Epidermal melanocyte (primary cell): ENCODE data around the gene POFUT2.

Experiments used
- DNase-seq: peaks from one replicate; pipeline ENCODE4 v3.0.0; 2011; ENCODE audit warnings: low spot score; ENCODE audit not compliant: insufficient read length

Gene POFUT2

DNA sequence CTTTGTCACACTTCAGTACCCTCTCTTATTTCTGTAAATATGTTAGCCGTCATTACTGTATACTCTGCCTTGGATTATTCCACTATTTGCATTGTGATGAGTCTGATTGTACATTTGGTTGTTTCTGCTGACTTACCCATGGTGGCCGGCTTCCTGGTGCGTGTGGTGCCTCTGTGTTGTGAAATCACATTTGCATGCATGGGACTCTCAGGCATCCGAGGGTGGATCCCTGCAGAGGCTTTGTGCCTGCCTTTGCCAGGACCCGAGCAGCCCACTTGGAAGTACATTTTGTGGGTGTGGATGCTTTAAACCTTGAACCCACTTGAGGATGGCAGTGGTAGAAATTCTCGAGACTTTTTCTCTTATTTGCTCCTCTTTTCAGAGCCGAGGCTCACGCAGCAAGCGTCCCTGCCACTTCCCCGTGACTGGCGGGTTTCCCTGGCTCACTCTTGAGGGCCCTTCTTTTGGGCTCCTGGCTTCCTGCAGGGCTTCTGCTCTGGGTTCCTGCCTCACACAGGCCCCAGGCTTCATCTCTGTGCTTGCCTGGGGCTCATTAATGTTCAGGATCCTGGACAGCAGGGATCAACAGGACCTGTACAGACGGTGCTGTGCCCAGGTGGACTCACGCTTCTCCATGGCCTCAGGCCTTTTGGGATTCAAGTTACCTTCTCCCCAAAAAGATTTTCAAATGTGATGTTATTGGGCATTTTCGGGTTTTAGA is 36.6 kb downstream of the POFUT2 start:
- DNase-seq = no peak

DNA sequence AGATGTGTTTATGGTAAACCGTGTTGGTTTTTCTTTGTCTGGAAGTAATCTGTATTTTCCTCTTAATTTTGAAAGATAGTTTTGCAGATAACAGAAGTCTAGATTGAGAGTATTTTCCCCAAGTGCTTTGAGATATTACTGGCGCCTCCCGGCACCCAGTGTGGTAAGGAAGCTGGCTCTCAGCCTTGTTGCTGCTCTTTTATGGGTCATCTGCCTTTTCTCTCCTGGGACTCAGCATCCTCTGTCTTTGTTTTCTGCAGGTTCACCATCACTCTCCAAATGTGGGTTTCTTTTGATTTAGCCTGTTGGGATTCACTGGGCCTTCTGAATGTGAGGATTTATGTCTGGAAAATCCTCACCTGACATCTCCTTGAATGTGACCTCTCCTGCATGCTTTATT is 37.4 kb downstream of the POFUT2 start:
- no peak for DNase-seq

DNA sequence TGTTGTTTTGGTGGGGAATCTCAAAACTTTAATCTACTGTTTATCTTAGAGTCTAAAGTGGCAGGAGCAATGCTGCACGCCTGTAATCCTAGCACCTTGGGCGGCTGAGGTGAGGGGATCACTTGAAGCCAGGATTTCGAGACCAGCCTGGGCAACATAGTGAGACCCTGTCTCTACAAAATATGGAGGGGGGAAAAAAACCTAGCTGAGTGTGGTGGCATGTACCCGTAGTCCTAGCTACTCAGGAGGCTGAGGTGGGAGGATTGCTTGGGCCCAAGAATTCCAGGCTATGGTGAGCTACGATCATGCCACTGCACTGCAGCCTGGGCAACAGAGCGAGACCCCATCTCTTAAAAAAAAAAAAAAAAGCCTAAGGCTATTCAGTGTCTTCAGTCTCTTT is 38.1 kb downstream of the POFUT2 start:
- DNase-seq = no peak

DNA sequence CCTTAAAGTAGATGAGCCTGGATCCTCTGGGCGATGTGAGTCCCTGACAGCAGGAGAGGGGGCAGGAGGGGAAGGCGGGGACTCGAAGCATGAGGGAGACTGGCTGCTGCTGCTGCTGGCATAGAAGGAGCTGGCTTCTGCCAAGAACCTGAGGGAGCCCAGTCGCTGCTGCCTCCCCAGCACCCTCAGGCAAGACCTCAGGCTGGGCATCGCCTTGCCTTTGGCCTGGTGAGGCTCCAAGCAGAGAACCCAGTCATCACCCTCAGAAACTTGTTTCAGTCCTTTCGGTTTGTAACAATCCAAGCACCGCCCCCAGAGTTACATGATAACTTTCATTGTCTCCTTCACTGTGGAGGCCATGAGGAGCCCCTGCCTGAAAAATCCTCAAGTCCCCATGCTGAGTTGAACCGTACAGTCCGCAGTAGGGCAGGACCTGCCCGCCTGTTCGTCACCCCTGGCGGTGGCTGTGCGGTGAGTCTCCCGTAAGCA is 38.8 kb downstream of the POFUT2 start:
- no peak for DNase-seq

DNA sequence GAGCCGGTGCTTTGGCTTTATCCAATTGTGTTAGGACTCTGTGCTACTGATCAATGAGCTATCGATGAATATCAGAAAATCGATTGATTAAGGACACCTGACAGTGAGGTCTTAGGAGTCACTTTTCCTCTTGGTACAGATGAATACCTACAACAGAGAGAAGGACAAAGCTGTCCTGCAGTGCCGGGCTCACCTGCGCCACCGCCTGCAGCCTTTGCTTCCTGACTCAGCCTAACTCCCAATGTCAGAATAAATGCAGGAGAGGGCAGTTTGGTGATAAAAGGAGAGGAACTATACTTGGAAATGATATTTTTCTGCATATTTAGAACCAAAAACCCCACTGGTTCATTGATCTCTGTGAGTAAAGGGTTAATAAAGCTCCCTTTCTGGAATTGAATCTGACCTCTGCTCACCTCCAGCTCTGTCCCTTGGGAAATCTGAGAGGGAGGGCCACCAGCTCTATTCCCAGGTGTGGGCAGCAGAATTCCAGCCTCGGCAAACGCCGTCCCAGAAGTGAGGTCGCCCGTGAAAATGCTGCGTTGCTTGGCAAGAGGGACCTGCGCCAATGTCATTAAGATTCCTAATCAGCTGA is 39.3 kb downstream of the POFUT2 start:
- DNase-seq = no peak

DNA sequence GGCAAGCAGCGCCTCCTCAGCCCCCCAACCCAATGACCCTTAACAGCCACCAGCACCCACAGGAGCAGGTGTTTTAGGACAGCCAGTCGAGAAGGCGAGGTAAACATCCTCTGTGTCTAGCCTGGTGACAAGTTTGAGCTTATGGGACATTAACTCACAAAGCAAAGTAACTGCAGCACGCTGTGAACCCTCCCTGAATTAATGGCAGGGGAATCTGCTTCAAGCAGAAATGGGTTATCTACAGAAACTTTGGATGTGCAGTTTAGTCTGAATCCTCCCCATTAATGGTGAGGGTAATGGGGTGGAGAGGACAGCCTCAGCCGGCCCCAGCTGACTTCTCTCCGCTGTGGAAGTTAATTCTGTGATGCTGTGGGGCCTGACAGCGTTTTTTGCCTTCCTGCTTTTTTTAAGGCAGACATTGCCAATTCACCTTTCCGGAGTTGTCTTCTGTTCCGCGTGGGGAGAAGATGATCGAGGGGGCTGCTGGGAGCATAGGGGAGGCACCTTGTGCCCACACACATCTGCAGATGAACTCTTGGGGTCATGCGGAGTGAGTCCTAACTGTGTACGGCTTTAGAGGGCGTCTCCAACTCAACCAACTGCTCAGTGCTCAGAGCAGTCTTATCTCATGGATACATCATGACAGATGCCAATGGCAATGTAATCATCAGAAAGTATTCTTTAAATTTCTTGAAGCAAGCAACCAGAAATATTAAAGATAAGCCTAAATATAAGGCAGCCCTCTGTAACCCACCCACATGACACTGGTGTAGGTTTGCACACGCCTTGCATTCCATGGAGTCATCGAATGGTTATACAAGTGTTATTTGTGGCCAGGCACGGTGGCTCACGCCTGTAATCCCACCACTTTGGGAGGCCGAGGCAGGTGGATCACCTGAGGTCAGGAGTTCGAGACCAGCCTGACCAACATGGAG is 41.0 kb downstream of the POFUT2 start:
- DNase-seq = no peak

DNA sequence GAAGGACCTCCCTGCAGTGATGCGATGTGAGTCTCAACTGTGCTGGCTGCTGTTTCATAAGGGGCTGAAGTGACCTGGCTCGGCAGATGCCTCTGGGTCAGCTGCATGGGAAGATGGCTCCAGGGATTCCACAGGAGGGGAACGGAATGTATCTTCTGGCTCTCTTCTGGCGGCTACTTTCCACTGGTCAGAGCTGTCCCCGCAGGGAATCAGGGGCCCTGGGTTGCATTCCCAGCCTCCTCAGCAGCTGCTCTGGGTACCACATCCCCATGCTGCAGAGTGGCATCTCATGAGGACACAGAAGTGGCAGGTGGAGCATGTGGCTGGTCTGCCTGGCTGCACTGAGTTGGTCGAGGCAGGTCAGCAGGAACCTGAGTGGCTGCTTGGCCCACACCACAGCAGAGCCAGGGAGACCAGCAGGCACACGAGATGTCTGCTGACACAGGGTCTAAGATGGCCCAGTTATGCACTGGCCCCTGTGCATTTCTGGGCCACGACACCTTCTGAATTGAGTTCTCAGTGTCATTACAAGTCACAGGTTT is 42.8 kb downstream of the POFUT2 start:
- DNase-seq = no peak

DNA sequence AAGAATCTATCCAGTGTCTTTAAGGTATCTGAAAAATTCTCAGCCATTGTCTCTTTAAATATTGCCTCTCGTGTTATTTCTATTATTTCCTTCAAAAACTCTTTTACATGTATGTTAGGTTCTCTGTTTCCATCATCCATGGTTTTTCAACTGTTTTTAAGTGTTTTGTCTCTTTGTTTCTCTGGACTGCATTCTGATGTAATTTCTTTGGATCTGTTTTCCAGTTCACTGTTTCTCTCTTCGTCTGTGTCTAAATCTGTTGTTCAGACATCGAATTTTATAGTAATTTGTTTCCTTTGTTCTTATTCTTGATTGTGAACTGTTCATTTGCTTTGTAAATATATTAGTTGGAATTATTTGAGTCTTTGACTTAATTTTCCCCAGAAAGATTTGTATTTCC is 44.1 kb downstream of the POFUT2 start:
- no peak for DNase-seq

DNA sequence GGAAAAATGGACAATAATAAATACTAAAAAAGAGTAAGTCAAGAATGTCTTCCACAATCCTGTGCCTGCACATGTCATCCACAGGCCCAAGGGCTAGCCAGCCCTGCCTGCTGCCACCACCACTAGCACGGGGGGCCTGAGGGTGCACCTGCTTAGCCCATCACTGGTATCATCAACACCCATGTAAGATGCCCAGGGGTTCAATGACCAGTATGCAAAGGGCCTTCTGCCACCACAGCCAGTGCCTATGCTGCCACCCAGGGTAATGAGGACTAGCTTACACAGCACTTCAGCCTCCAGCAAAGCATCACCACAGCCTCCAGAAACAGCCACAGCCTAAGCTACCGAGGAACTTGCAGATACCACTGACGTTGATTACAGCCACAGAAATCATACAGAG is 46.3 kb downstream of the POFUT2 start:
- DNase-seq = no peak

DNA sequence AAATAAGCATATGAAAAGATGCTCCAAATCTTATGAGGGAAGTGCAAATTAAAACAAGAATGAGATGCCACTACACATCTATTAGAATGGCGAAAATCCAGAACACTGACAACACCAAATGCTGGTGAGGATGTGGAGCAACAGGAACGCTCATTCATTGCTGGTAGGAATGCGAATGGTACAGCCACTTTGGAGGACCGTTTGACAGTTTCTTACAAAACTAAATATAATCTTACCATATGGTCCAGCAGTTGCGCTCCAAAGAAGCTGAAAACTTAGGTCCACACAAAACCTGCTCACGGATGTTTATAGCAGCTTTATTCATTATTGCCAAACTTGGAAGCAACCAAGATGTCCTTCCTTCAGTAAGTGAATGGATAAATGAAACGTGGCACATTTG is 50.3 kb downstream of the POFUT2 start:
- no peak for DNase-seq

DNA sequence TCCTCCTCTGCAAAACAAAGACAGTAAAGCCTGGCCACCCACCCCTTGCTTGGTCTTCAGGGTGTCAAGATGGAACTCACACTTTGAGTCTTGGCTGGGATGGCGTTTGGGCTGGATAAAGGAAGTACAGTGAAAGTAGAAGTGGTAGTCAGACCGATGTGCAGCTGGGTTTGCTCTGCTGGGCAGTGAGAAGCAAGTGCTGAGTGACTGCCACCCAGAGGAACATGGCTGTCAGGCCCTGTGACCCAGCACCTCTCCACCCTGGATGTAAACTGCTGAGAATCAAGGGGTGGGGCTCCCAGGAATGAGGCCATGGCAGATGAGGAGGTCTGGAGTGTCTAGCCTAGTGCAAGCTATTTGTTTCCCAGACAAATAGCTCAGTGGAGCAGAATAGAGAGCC is 51.2 kb downstream of the POFUT2 start:
- DNase-seq = no peak

DNA sequence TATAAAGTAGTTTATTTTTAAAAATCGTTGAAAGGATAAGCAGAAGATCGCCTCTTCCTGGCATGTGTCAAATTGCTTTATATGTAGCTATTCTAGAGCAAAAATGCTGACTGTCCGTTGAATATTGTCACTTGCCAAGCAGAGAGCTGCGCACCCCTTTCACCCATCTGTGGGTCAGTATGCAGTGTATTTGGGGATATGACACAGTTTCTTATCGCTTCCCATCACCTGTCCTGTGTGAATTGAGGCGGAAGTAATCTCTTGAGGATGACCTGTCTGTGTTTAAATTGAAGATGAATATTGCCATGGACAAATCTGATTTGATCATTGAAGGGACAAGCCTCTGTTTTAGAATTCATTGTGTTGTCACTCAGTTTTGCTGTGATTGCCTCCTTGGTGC is 52.2 kb downstream of the POFUT2 start:
- DNase-seq = no peak

DNA sequence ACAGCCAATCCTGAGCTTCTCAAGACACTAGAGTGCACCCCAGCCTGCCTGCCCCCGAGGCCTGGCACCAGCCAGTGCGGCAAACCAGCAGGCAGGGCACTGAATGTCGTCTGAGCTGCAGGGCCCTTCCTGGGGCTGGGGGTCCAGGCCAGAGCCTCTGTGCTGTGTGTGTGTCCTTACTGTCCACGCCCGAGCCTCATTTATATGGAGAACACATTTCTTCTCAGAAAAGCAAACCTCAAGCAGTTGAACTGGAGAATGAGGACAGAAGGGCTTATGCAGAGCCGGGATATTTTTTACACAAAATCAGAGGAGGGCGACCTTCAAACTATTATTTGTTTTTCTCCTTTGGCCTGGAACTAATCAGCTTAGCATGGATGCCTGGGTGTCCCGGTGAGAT is 52.7 kb downstream of the POFUT2 start:
- no peak for DNase-seq

DNA sequence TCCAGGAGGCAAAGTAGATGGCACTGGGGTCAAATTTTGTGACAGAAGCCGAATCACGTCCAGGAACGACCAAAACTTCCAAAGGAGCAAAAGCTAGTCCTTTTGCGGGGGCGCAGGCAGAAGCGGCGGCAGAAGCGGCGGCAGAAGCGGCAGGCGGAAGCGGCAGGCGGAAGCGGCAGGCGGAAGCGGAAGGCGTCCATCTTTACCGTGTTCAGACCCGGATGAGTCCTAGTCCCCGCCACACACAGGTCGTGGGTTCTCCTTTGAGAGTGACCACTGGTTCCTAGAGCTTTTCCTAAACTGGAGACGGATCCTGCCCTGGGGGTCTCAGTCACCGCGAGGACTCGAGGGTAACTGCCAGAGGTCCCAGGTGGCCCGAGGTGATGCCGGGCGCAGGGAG is 53.6 kb downstream of the POFUT2 start:
- DNase-seq = no peak

DNA sequence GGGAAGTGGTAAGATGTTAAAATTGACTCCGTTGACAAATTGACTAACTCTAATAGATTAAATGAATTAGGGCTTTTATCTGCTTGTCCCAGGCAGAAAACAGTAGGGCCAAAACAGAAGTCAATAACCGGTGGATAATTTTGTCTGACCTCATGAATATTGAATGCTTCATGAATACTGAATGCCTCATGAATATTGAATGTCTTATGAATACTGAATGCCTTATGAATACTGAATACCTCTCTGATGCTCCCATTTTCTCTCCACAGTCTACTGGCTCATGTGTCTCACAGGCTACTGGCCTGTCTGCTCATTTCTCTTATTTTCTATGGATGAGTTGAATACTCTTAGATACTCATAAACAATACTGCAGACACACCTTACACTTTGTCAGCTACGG is 56.0 kb downstream of the POFUT2 start:
- DNase-seq = no peak

DNA sequence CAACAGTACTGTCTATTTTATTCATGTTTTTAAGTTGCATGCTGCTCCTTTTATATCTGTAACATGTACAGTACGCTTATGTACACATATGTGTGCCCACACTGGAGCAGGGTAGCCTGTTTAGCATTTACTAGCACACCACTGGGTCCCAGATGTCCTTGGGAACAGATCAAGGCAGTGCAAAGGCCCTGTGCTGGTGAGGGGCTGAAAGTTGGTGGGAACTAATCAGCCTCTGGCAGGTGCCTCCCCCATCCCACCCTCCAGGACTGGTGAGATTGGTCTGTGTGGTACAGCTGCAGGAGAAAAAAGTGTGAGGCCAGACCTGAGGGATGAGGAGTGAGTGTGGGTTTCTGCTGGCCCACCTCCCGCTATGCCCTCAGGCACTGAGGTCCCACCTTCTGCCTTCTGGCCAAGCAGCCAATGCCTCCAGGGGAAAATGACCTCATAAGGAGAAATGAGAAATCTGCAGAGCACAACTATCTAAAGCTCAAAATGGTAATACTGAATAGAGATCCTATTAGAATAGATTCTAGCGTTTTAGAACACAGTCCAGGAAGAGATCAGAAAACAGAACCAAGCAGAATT is 58.9 kb downstream of the POFUT2 start:
- no peak for DNase-seq

DNA sequence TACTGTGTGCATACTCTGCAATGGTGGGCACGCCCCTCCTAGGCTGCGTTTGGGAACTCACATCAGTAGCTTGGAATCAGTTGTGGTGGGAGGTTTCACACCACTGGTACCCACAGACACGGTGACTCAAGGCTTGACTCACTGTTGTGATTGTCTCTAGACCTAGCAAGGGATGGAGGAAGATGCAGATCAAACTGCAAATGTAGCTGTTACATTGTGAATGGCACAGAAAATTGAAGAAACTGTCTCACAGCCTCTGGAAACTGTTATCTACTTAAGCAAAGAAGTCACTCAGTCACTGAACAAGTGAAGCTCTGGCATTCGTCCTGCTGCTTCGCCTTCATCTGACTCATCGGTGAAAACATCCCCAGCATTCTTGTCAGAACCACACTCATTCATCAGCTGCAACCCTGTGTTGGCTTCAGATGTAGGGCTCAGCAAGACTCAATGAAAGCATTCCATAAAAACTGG is 59.5 kb downstream of the POFUT2 start:
- DNase-seq = no peak

DNA sequence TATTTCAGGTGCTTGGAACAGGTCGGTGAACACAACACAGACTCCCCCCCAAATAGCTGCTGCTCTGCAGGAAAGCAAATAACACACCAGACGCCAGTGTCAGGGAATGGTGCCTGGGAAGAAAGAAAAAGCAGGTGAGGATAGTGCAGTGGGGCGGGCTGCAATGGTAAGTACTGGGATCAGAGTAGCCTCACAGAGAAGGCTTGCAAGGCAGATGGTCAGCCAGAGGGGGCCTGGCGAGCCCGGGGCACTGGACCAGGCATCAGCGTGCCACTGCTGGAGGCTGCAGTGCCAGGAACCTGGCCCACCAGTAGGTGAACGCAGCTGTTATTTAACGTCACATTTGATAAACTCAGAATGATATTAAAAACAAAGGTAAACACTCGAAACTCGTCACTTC is 60.0 kb downstream of the POFUT2 start:
- no peak for DNase-seq

DNA sequence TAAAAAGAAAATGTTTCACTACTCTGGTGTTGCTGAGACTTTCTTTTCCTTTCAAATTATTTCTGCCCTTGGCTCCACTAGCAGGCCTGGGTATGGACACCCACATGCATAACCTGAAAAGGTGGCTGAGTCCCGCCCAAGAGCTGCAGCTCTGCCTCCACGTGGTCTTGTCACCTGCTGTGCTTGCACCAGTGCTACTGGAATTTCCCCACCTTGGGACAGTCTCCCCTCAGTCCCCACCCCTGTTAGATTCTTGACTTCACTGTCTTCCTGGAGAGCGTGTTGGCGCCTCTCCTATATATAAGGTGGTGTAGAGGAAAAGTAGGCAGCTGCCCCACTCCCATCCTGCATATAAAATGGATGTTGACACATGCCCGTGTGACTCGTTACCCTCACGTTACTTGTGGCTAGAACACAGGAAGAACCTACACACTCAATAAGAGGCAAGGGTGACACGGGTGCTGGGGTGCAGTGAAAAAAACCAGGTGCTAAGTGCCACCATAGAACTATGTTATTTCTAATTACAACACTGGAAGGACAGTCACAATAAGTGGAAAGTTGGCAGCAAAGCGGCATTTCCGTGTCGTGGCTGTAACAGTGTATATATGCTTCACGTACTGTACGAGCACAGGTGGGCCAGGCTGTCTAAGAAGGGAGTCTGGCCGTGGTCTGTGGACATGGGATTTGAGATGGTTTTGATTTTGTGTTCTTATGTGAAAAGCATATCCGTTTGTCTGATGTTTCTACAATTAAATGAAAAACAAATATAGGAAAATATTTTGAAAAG is 61.0 kb downstream of the POFUT2 start:
- DNase-seq = no peak

DNA sequence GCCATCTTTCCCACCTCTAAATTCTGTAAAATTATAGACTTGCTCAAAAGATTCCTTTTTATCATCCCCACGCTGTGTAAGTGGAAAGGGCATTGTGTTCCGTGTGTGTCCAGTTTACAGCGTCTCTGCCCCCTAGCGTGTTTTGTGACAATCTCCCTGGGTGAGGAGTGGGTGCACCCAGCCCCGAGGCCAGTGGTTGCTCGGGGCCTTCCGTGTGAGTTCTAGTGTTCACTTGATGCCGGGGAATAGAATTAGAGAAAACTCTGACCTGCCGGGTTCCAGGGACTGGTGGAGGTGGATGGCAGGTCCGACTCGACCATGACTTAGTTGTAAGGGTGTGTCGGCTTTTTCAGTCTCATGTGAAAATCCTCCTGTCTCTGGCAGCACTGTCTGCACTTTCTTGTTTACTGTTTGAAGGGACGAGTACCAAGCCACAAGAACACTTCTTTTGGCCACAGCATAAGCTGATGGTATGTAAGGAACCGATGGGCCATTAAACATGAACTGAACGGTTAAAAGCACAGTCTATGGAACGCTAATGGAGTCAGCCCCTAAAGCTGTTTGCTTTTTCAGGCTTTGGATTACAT is 61.9 kb downstream of the POFUT2 start:
- DNase-seq = no peak
